ENCODE results near the gene PGF. TPM values are rescaled to one million over a fixed set of nuclear protein-coding genes. Genes with fewer than 3 reads are reported as not detected.

PGF gene
- total RNA-seq, 1 donor: 0.86 TPM

- no peak overlapping the region for H3K4me3 ChIP-seq (ENCODE audit: low read depth, low read length)
- TF ChIP-seq CTCF (IDR thresholded peaks at IDR 0.05; ENCODE audit: insufficient read depth, low read depth, low read length): no peak
- DNase-seq (ENCODE audit: low read depth): no peak
Measured at GRCh38 chr14:74952180-74952665, 3.2 kb downstream of the PGF start.

- TF ChIP-seq CTCF (IDR thresholded peaks at IDR 0.05; ENCODE audit: insufficient read depth, low read depth, low read length): no peak
- no peak overlapping the region for H3K4me3 ChIP-seq (ENCODE audit: low read depth, low read length)
- no peak for DNase-seq (ENCODE audit: low read depth)
Measured at GRCh38 chr14:74951443-74952179, 3.8 kb downstream of the PGF start.

- peak; percentile 72 for DNase-seq (ENCODE audit: low read depth)
- H3K4me3 ChIP-seq (ENCODE audit: low read depth, low read length): no peak overlapping the region
- TF ChIP-seq CTCF (IDR thresholded peaks at IDR 0.05; ENCODE audit: insufficient read depth, low read depth, low read length): no peak
Measured at GRCh38 chr14:74950795-74951442, 4.5 kb downstream of the PGF start.

DNA sequence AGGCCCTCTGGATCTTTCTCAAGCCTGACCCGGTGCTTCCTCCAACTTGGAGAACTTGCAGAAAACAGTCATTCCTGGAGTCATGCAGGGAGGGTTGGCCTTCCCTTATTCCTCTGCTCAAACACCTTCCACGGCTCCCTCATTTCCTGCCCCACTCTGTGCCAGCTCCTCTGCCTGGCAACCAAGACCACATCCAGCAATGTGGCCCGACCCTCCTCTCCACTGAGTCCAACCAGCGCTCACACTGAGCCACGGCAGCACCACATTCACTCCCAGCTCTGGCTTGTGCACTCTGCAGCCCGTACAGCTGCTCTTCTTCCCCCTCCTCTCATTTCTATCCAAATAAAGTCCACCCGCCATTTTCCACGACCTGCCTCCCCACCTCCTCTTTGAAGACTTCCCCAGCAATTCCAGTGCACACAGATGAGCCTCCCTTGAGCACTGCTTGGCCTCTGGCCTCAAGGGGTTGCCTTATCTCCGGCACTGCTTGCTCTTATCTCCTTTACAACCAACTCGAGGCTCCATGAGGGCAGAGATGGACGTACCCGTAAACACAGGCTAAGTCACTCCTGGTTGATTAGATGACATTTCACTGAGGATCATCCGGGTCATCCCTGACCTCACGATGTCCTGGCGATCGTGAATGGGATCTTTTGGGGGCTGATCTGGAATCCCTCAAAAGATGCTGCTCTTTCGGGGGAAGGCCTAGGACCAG is 5.4 kb downstream of the PGF start:
- DNase-seq (ENCODE audit: low read depth): peak; percentile 51
- H3K4me3 ChIP-seq (ENCODE audit: low read depth, low read length): no peak overlapping the region
- no peak for TF ChIP-seq CTCF (IDR thresholded peaks at IDR 0.05; ENCODE audit: insufficient read depth, low read depth, low read length)

DNA sequence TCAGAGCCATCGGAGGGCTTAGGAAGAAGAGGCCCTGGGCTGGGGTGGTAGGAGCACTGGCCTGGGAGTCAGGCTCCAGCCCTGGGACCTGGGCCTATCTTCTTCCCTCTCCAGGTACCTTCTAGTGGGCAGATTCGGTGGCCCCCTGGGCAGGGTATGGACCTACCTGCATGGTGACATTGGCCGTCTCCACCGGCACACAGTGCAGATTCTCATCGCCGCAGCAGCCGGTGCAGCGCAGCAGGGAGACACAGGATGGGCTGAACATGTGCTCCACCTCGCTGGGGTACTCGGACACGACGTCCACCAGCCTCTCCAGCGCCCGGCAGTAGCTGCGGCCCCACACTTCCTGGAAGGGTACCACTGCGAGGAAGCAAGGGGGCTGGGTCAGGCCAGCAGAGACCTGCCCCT is 6.2 kb downstream of the PGF start:
- no peak for DNase-seq (ENCODE audit: low read depth)
- H3K4me3 ChIP-seq (ENCODE audit: low read depth, low read length): no peak overlapping the region
- TF ChIP-seq CTCF (IDR thresholded peaks at IDR 0.05; ENCODE audit: insufficient read depth, low read depth, low read length): no peak

DNA sequence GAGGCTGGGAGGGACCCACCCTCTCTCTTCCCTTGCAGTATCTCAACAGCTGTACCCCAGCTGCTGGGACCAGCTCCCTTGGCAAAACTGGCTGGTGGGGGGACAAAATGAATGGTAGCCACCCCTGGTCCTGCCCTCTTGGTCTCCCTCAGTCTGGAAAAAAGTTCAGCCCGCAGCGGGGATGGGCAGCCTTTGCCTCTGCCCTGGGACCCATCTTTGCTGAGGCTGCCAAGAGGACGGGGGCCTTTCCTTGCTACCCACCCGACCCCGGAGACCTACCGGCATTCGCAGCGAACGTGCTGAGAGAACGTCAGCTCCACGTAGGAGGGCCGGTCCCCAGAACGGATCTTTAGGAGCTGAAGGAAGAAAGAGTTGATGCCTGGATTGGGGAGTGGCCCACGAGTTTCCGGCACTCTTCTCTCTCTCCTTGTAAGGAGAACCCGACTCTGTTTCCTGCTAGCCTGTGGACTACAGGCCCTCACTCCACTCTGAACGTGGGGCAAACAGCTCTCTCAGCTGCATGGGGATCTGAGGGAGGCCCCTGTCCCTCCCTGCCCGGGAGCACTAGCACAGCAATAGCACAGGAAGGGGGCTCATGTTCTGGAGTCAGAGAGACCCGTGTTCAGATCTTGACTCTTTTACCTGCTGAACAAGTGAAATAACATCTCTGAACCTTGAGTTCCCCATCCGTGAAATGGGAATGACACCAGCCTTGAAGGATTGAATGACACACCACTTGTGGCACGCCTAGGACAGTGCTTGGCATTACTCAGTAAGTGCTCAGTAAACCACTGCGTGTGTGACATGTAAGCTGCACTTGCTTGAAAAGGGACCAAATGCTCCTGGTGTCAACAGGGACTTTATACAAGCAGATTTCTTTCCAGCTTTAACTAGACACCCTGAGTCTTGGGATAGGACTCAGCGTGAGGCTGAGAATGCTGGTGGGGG is 6.9 kb downstream of the PGF start:
- no peak overlapping the region for H3K4me3 ChIP-seq (ENCODE audit: low read depth, low read length)
- DNase-seq (ENCODE audit: low read depth): no peak
- no peak for TF ChIP-seq CTCF (IDR thresholded peaks at IDR 0.05; ENCODE audit: insufficient read depth, low read depth, low read length)

Measured in fibroblast of villous mesenchyme (primary cell).